Testis (tissue), 3 donors: ENCODE measurements around the gene ICAM1. TPM values are rescaled to one million over a fixed set of nuclear protein-coding genes. Genes with fewer than 3 reads are reported as not detected.
A peak's percentile ranks its signal among the peaks of the same experiment; 100 is the strongest.

Experiments used
- DNase-seq: peaks from one replicate; pipeline ENCODE4 v3.0.0-alpha.2; 2019
- H3K27ac ChIP-seq, 2 donors: fragments of 200-600 bp; sonication (generic); one replicate each; pipeline ENCODE4 v1.5.1; 2019
- H3K27me3 ChIP-seq: fragments of 200-600 bp; sonication (generic); one replicate; pipeline ENCODE4 v1.5.1; 2019
- H3K36me3 ChIP-seq: fragments of 200-600 bp; sonication (generic); one replicate; pipeline ENCODE4 v1.5.1; 2017; ENCODE audit warnings: low read depth; ENCODE audit errors: missing control alignments
- H3K4me1 ChIP-seq: fragments of 200-600 bp; sonication (generic); one replicate; pipeline ENCODE4 v1.5.1; 2019
- H3K4me3 ChIP-seq, 2 donors: fragments of 200-600 bp; sonication (generic); one replicate each; pipeline ENCODE4 v1.5.1; 2017 to 2019
- H3K9me3 ChIP-seq: fragments of 200-600 bp; sonication (generic); one replicate; pipeline ENCODE4 v1.5.1; 2017
- POLR2A ChIP-seq: fragments of 450-650 bp; IDR thresholded peaks from one replicate; pipeline ENCODE4 v1.6.1; 2017; ENCODE audit warnings: antibody characterized with exemption, mild to moderate bottlenecking, moderate library complexity
- WGBS, 2 donors: methylation state at CpG; one replicate each; pipeline ENCODE4 v1.1.5; 2018; 5-methylcytosine and 5-hydroxymethylcytosine counted together
- intact Hi-C: fragments of 100-400 bp; cut with DNase I; formaldehyde crosslinking; loops from one replicate; pipeline ENCODE4 v1.15.1; 2023; ENCODE audit warnings: low total_unique reads
- polyA plus RNA-seq: library from polyadenylated mRNA; stranded (reverse); fragments of 350-450 nt; fragmentation: Illumina TruSeq; extraction: RNeasy Lipid Tissue Mini Kit (QIAGEN cat#74804); gene quantifications from one replicate; pipeline ENCODE4 v1.2.3, GENCODE V29; 2014; ENCODE audit warnings: low read depth, low replicate concordance; ENCODE audit not compliant: insufficient read depth
- total RNA-seq, 2 donors: library from RNA; depleted of rRNA; stranded (reverse); fragments of >200 nt; gene quantifications; one replicate each; pipeline ENCODE4 v1.2.3, GENCODE V29; 2016
- TF ChIP-seq, protein P1 (sequence below), 3 experiments: fragments of 450-650 bp in 2 of 3; fragments of 200-600 bp in 1 of 3; sonication (generic) in 1 of 3; IDR thresholded peaks; one replicate each; pipeline ENCODE4 v1.5.1; 2016 to 2019; ENCODE audit warnings: antibody characterized with exemption in 3 of 3, mild to moderate bottlenecking in 2 of 3, moderate library complexity in 1 of 3

The ICAM1 gene
- total and polyA plus RNA-seq, 3 donors from 2014 or later = 10.1 to 18.0 (median 14.3) TPM

DNA sequence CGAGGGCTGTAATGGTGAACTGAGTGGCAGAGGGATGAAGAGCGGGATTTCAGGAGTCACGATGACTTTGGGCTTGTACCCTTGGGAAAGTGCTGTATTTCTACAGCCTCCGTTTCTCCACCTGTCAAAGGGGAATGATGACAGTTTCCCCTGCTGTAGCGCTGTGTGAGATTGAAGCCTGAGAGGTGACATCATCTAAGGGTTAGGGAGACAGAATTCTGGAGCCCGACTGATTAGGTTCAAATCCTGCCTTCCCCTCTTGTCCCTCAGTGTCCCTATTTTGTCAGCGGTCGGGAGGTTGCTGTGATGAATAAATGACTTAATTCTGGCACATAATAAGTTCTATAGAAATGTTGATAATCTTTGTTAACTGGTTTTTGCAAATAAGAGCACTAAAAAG is 18.2 kb upstream of the ICAM1 start:
- Histone ChIP-seq H3K4me3 (peak overlapping the region; percentile 93 to 96), H3K27ac (peak overlapping the region in 1 of 2 donors; percentile 80), H3K9me3 (no peaks in the 10 kb centered on the region), H3K27me3 (no peaks in the 10 kb centered on the region), H3K4me1 (peaks cover 11% of the 10 kb centered on the region), H3K36me3 (no peaks in the 10 kb centered on the region)
- 13 to 26% methylated on average over 8 of the region's 8 CpGs for WGBS, 2 donors
- intact Hi-C loops = no loop called here
- TF ChIP-seq POLR2A = no peak
- TF ChIP-seq, protein P1, sequence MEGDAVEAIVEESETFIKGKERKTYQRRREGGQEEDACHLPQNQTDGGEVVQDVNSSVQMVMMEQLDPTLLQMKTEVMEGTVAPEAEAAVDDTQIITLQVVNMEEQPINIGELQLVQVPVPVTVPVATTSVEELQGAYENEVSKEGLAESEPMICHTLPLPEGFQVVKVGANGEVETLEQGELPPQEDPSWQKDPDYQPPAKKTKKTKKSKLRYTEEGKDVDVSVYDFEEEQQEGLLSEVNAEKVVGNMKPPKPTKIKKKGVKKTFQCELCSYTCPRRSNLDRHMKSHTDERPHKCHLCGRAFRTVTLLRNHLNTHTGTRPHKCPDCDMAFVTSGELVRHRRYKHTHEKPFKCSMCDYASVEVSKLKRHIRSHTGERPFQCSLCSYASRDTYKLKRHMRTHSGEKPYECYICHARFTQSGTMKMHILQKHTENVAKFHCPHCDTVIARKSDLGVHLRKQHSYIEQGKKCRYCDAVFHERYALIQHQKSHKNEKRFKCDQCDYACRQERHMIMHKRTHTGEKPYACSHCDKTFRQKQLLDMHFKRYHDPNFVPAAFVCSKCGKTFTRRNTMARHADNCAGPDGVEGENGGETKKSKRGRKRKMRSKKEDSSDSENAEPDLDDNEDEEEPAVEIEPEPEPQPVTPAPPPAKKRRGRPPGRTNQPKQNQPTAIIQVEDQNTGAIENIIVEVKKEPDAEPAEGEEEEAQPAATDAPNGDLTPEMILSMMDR (IDR thresholded peaks at IDR 0.05) = no peak
- no peak for DNase-seq

DNA sequence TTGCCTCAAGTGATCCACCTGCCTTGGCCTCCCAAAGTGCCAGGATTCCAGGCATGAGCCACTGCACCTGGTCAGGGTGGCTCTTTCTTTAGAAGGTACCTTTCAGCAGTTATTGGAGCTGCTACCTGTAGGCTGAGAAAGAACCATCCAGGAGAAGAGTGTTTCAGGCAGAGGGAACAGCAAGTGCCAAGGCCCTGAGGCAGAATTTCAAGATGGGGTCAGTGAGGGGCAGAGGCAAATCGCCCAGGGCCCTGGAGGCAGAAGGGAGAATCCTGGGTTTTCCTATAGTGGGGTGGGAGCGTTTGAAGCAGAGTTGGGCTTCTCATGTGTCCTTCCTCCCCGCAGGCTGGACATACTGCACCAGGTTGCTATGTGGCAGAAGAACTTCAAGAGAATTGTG is 16.7 kb upstream of the ICAM1 start:
- Histone ChIP-seq H3K36me3 (no peaks in the 10 kb centered on the region), H3K27me3 (no peaks in the 10 kb centered on the region), H3K4me3 (no peak overlapping the region), H3K4me1 (peaks cover 11% of the 10 kb centered on the region), H3K27ac (no peak overlapping the region), H3K9me3 (no peaks in the 10 kb centered on the region)
- DNase-seq = no peak
- no peak for TF ChIP-seq POLR2A
- TF ChIP-seq, protein P1 (IDR thresholded peaks at IDR 0.05) = no peak
- intact Hi-C loops = no loop called here
- WGBS, 2 donors = 95 to 97% methylated on average over 3 of the region's 3 CpGs

DNA sequence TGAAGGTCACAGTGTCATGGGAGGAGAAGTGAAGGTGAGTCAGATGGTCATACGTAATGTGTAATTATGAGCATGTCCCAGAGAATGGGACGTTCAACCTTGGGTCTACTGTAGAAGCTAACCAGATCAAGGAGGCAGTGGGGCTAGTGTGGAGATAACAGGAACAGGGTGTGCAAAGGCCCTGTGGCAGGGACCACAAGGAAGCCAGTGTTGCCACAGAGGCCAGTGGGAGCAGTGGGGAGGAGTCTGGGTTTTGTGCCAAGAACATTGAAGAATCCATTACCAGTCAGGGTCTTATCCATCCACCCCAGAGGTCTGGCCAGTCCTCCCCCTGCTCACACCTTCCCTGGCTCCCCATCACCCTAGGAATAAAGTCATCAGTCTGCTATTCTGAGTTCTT is 15.6 kb upstream of the ICAM1 start:
- H3K36me3 ChIP-seq = no peaks in the 10 kb centered on the region
- 87 to 90% methylated on average over 2 of the region's 2 CpGs for WGBS, 2 donors
- no peak overlapping the region for H3K4me3 ChIP-seq
- TF ChIP-seq, protein P1 (IDR thresholded peaks at IDR 0.05) = no peak
- TF ChIP-seq POLR2A = no peak
- no peak for DNase-seq
- no peak overlapping the region for H3K27ac ChIP-seq
- no peaks in the 10 kb centered on the region for H3K27me3 ChIP-seq
- H3K4me1 ChIP-seq = peaks cover 11% of the 10 kb centered on the region
- intact Hi-C loops = loop anchor here (5.0 kb wide), 1 partner anchor 137 kb away; no protein-coding TSS in a partner anchor
- H3K9me3 ChIP-seq = no peaks in the 10 kb centered on the region

DNA sequence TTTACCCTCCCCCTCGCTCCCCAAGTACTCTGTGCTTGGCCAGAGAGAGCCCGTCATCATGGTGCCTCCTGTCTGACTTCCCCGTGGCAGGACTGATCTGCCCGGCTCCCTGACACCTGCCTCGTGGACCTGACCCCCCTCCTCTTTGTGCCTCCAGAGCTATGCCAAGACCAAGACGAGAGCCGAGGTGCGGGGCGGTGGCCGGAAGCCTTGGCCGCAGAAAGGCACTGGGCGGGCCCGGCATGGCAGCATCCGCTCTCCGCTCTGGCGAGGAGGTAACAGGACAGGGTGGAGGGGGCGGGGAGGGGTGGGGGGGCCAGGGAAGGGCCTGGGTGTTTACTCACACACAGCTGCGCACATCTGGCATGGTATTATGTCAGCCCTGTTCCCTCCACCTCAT is 14.4 kb upstream of the ICAM1 start:
- H3K27me3 ChIP-seq = no peaks in the 10 kb centered on the region
- intact Hi-C loops = loop anchor here (5.0 kb wide), 1 partner anchor 136 kb away; no protein-coding TSS in a partner anchor
- H3K4me1 ChIP-seq = peaks cover 7% of the 10 kb centered on the region
- H3K36me3 ChIP-seq = no peaks in the 10 kb centered on the region
- H3K4me3 ChIP-seq = no peak overlapping the region
- DNase-seq = no peak
- no peak overlapping the region for H3K27ac ChIP-seq
- TF ChIP-seq, protein P1 (IDR thresholded peaks at IDR 0.05) = no peak
- no peak for TF ChIP-seq POLR2A
- WGBS, 2 donors = 88 to 92% methylated on average over 12 to 18 of the region's 18 CpGs
- no peaks in the 10 kb centered on the region for H3K9me3 ChIP-seq

DNA sequence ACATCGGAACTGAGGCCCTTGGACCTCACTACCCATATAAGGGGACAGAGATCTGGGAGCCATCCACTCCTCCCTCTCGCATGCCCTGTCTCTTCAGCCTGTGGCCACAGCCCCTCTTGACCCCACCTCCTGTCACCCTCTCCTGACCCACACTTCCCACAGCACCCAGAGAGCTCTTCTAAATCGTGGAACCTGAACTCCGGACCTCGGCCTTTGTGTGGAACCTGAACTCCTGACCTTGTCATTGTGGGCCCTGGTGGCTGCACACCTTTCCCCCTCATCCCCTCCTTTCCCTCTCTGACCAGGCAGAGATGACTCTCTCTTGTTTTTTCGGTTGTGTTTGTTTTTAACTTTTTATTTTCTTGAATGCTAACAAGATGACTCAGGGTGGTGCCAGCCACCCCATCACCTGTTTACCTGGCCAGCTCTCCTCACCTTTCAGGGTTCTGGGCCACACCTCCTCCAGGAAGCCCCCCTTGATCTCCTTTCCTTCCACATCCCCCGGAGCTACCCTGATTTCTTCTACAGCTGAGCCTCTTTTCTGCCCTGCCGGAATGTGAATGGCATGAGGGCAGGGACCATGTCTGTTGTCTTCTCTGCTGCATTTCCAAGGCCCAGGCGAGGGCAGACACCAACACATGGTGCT is 13.8 kb upstream of the ICAM1 start:
- Histone ChIP-seq H3K27me3 (no peaks in the 10 kb centered on the region), H3K36me3 (no peaks in the 10 kb centered on the region), H3K4me3 (no peak overlapping the region), H3K4me1 (peaks cover 7% of the 10 kb centered on the region), H3K9me3 (no peaks in the 10 kb centered on the region), H3K27ac (no peak overlapping the region)
- TF ChIP-seq, protein P1 (IDR thresholded peaks at IDR 0.05) = no peak
- TF ChIP-seq POLR2A = no peak
- 82 to 85% methylated on average over 9 of the region's 9 CpGs for WGBS, 2 donors
- intact Hi-C loops = loop anchor here (5.0 kb wide), 1 partner anchor 135 kb away; no protein-coding TSS in a partner anchor
- no peak for DNase-seq
